ENCODE results near the gene TRIM63. TPM values are rescaled to one million over a fixed set of nuclear protein-coding genes. Genes with fewer than 3 reads are reported as not detected.

The TRIM63 gene
- total RNA-seq, 1 experiment from 2014 or later, result not detected

- TF ChIP-seq ARID4B (CRISPR knock-in tag; IDR thresholded peaks at IDR 0.05; ENCODE audit: borderline replicate concordance), result no peak
- no peak for TF ChIP-seq ZNF425 (CRISPR knock-in tag; conservative IDR thresholded peaks at IDR 0.05)
- no peak for TF ChIP-seq ELF4 (CRISPR knock-in tag; IDR thresholded peaks at IDR 0.05; ENCODE audit: low read depth)
- no peak for TF ChIP-seq SMAD4 (CRISPR knock-in tag; IDR thresholded peaks at IDR 0.05)
- TF ChIP-seq GABPB1 (CRISPR knock-in tag; IDR thresholded peaks at IDR 0.05), result no peak
- TF ChIP-seq FOXP1 (CRISPR knock-in tag; IDR thresholded peaks at IDR 0.05; ENCODE audit: borderline replicate concordance), result no peak
- TF ChIP-seq ZBTB21 (CRISPR knock-in tag; IDR thresholded peaks at IDR 0.05; ENCODE audit: borderline replicate concordance), result no peak
- no peak for TF ChIP-seq ZNF416 (CRISPR knock-in tag; IDR thresholded peaks at IDR 0.05)
- no peak for TF ChIP-seq MLX (CRISPR knock-in tag; IDR thresholded peaks at IDR 0.05)
- no peak for TF ChIP-seq ZNF317 (CRISPR knock-in tag; IDR thresholded peaks at IDR 0.05; ENCODE audit: borderline replicate concordance, low read depth)
- no peak for TF ChIP-seq ZMAT4 (CRISPR knock-in tag; IDR thresholded peaks at IDR 0.05)
Observed at GRCh38 chr1:26041401-26041800, 26.0 kb downstream of the TRIM63 start (continued).

GRCh38 chr1:26038904-26039303 is 28.5 kb downstream of the TRIM63 start:
- Mint-ChIP-seq H3K36me3 (no peaks in the 10 kb centered on the region), H3K27me3 (ENCODE audit: low read depth) (peaks cover 55% of the 10 kb centered on the region), H3K4me1 (peaks cover 8% of the 10 kb centered on the region), H3K9me3 (no peaks in the 10 kb centered on the region), H3K4me3 (no peak overlapping the region), H3K27ac (no peak overlapping the region)
- CTCF ChIA-PET, result interaction anchor here (1.5 to 6.2 kb wide), 4 partner anchors 9 to 247 kb away, joined by 4 to 136 read pairs (median 4); partner anchors contain the start of gene ZNF593
- POLR2A ChIA-PET, result no interaction called here
- DNase-seq (ENCODE audit: low spot score), result no peak
- no peak for ATAC-seq
- TF ChIP-seq ERG (CRISPR knock-in tag; IDR thresholded peaks at IDR 0.05), result no peak
- no peak for TF ChIP-seq EMX1 (CRISPR knock-in tag; IDR thresholded peaks at IDR 0.05)
- TF ChIP-seq SP1 (CRISPR knock-in tag; conservative IDR thresholded peaks at IDR 0.05), result no peak
- no peak for TF ChIP-seq ZNF396 (CRISPR knock-in tag; IDR thresholded peaks at IDR 0.05; ENCODE audit: borderline replicate concordance)
- no peak for TF ChIP-seq ZNF263 (CRISPR knock-in tag; IDR thresholded peaks at IDR 0.05; ENCODE audit: low read depth)
- no peak for TF ChIP-seq AFF4 (CRISPR knock-in tag; IDR thresholded peaks at IDR 0.05; ENCODE audit: borderline replicate concordance)
- TF ChIP-seq NFYB (CRISPR knock-in tag; conservative IDR thresholded peaks at IDR 0.05; ENCODE audit: low read depth), result no peak
- TF ChIP-seq JAZF1 (CRISPR knock-in tag; IDR thresholded peaks at IDR 0.05), result no peak
- no peak for TF ChIP-seq RORB (CRISPR knock-in tag; IDR thresholded peaks at IDR 0.05)
- no peak for TF ChIP-seq E2F5 (CRISPR knock-in tag; IDR thresholded peaks at IDR 0.05)
- TF ChIP-seq ZNF219 (CRISPR knock-in tag; IDR thresholded peaks at IDR 0.05; ENCODE audit: borderline replicate concordance), result no peak
- TF ChIP-seq ZNF138 (CRISPR knock-in tag; conservative IDR thresholded peaks at IDR 0.05), result no peak
- TF ChIP-seq ZNF232 (CRISPR knock-in tag; IDR thresholded peaks at IDR 0.05), result no peak
- no peak for TF ChIP-seq NFATC4 (CRISPR knock-in tag; IDR thresholded peaks at IDR 0.05)
